Measurements from ENCODE around the gene SLCO3A1.

Gene SLCO3A1

GRCh38 chr15:91980502-91981267 lies 127.2 kb downstream of the SLCO3A1 start:
- DNase-seq (ENCODE audit: low read depth) = no peak
- no peak overlapping the region for H3K4me3 ChIP-seq (ENCODE audit: control insufficient read depth, low read depth, low read length)
- TF ChIP-seq CTCF (conservative IDR thresholded peaks at IDR 0.05; ENCODE audit: control insufficient read depth, insufficient read depth, low read depth, low read length) = no peak

- H3K4me3 ChIP-seq (ENCODE audit: control insufficient read depth, low read depth, low read length) = no peak overlapping the region
- no peak for DNase-seq (ENCODE audit: low read depth)
- TF ChIP-seq CTCF (conservative IDR thresholded peaks at IDR 0.05; ENCODE audit: control insufficient read depth, insufficient read depth, low read depth, low read length) = no peak
Observed at GRCh38 chr15:91981821-91982800, 128.6 kb downstream of the SLCO3A1 start.

- TF ChIP-seq CTCF (conservative IDR thresholded peaks at IDR 0.05; ENCODE audit: control insufficient read depth, insufficient read depth, low read depth, low read length) = no peak
- H3K4me3 ChIP-seq (ENCODE audit: control insufficient read depth, low read depth, low read length) = no peak overlapping the region
- DNase-seq (ENCODE audit: low read depth) = no peak
Observed at GRCh38 chr15:91983729-91984340, 130.3 kb downstream of the SLCO3A1 start.

GRCh38 chr15:91985297-91985696 lies 131.8 kb downstream of the SLCO3A1 start:
- H3K4me3 ChIP-seq (ENCODE audit: control insufficient read depth, low read depth, low read length) = no peak overlapping the region
- no peak for DNase-seq (ENCODE audit: low read depth)
- no peak for TF ChIP-seq CTCF (conservative IDR thresholded peaks at IDR 0.05; ENCODE audit: control insufficient read depth, insufficient read depth, low read depth, low read length)

- no peak for TF ChIP-seq CTCF (conservative IDR thresholded peaks at IDR 0.05; ENCODE audit: control insufficient read depth, insufficient read depth, low read depth, low read length)
- DNase-seq (ENCODE audit: low read depth) = no peak
- H3K4me3 ChIP-seq (ENCODE audit: control insufficient read depth, low read depth, low read length) = no peak overlapping the region
Observed at GRCh38 chr15:91988071-91988470, 134.6 kb downstream of the SLCO3A1 start.

- no peak for DNase-seq (ENCODE audit: low read depth)
- no peak for TF ChIP-seq CTCF (conservative IDR thresholded peaks at IDR 0.05; ENCODE audit: control insufficient read depth, insufficient read depth, low read depth, low read length)
Observed at GRCh38 chr15:91988655-91989054, 135.1 kb downstream of the SLCO3A1 start.

More at GRCh38 chr15:91988655-91989054, 135.1 kb downstream of the SLCO3A1 start:
- H3K4me3 ChIP-seq (ENCODE audit: control insufficient read depth, low read depth, low read length) = no peak overlapping the region

All from fibroblast of mammary gland (primary cell).